ENCODE measurements around the gene HRH4. TPM values are rescaled to one million over a fixed set of nuclear protein-coding genes. Genes with fewer than 3 reads are reported as not detected.
A peak's percentile ranks its signal among the peaks of the same experiment; 100 is the strongest.

Gene HRH4
- total and polyA plus RNA-seq, 9 donors, result 0.06 to 0.08 TPM; not detected in 7

DNA sequence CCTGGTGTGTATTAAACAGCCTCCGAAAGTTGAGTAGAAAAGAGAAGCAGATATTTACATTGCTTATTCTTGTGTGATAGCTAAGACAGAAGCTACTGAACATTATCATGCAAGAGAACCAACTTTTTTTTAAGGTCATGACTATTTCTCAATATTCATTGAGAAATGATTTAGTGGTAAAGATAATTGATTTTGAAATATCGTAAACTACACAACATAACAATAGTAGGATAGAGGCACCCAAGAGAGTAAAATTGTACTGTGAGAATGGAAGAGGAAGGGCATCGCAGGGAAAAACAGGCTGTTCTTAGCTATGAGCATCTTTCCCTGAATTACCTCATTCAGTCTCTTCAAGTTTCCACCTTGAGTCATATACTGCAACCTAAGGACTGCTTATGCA, 25.2 kb downstream of the HRH4 start:
- no peaks in the 10 kb centered on the region for H3K9me3 ChIP-seq
- H3K27ac ChIP-seq, result no peak overlapping the region
- no peaks in the 10 kb centered on the region for H3K36me3 ChIP-seq
- WGBS, 3 donors, result 91 to 96% (median 93%) methylated on average over 3 of the region's 3 CpGs
- H3K27me3 ChIP-seq, result no peaks in the 10 kb centered on the region
- peaks cover 2% of the 10 kb centered on the region for H3K4me1 ChIP-seq (ENCODE audit: insufficient read depth)
- H3K4me3 ChIP-seq, result no peak overlapping the region
- no peak for DNase-seq
- intact Hi-C loops (cut with DNase I), result loop anchor here in 2 of 4 donors (5.0 kb wide), 1 partner anchor 128 kb away; no protein-coding TSS in a partner anchor
- TF ChIP-seq EP300 (IDR thresholded peaks at IDR 0.05), result no peak
- no peak for TF ChIP-seq POLR2A (IDR thresholded peaks at IDR 0.05)
- TF ChIP-seq, protein P1, sequence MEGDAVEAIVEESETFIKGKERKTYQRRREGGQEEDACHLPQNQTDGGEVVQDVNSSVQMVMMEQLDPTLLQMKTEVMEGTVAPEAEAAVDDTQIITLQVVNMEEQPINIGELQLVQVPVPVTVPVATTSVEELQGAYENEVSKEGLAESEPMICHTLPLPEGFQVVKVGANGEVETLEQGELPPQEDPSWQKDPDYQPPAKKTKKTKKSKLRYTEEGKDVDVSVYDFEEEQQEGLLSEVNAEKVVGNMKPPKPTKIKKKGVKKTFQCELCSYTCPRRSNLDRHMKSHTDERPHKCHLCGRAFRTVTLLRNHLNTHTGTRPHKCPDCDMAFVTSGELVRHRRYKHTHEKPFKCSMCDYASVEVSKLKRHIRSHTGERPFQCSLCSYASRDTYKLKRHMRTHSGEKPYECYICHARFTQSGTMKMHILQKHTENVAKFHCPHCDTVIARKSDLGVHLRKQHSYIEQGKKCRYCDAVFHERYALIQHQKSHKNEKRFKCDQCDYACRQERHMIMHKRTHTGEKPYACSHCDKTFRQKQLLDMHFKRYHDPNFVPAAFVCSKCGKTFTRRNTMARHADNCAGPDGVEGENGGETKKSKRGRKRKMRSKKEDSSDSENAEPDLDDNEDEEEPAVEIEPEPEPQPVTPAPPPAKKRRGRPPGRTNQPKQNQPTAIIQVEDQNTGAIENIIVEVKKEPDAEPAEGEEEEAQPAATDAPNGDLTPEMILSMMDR (IDR thresholded peaks at IDR 0.05), result no peak

DNA sequence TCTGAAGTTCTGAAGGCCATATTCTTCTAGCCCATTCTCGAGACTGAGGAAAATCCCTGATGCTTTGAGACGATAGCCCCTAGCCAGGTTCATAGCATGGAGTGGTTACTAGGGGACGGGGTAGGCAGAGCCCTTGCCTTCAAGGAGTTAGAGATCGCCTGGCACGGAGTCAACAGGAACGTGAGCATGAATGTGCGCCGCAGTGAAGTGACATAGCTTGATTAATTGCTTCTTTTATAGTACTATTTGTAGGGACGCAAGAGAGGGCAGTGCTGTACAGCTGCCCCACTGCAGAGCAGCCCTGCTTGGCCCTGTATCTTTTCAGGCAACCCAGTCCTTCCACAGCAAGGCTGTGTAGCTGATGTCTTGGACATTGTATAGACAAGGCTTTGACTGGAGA, 26.2 kb downstream of the HRH4 start:
- no peaks in the 10 kb centered on the region for H3K9me3 ChIP-seq
- H3K4me3 ChIP-seq, result no peak overlapping the region
- no peak overlapping the region for H3K27ac ChIP-seq
- H3K36me3 ChIP-seq, result no peaks in the 10 kb centered on the region
- no peak for DNase-seq
- TF ChIP-seq, protein P1 (IDR thresholded peaks at IDR 0.05), result no peak
- TF ChIP-seq EP300 (IDR thresholded peaks at IDR 0.05) (no peak), POLR2A (IDR thresholded peaks at IDR 0.05) (no peak)
- H3K27me3 ChIP-seq, result no peaks in the 10 kb centered on the region
- H3K4me1 ChIP-seq (ENCODE audit: insufficient read depth), result peaks cover 2% of the 10 kb centered on the region
- intact Hi-C loops (cut with DNase I), result loop anchor here in 2 of 4 donors (5.0 kb wide), 1 partner anchor 129 kb away; no protein-coding TSS in a partner anchor
- WGBS, 3 donors, result 63 to 69% (median 67%) methylated on average over 9 of the region's 9 CpGs

DNA sequence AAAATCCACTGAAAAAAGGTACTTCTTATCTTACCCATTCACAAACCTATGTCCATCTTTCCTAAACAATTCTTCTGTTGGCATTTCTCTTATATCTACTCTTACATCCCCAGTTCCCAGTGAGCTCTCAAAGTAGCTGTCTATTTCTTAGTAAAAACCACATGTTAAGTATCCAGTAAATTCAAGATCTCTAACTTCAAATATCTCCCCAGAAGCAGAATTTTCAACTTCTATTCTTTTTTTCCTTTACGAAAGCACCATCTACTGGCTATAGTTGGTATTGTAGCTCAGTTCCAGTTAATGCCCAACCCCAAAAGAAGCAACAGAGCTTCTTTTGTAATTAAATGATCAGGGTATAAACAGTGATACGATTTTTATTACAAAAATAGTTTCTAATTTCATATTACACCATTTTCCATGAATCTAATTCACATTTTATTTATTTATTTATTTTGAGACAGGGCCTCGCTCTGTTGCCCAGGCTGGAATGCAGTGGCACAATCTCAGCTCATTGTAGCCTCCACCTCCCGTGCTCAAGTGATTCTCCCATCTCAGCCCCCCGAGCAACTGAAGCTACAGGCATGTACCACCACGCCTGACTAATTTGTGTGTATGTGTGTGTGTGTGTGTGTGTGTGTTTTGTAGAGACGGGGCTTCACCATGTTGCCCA, 28.5 kb downstream of the HRH4 start:
- DNase-seq, result no peak
- Histone ChIP-seq H3K4me3 (no peak overlapping the region), H3K27ac (no peak overlapping the region), H3K36me3 (no peaks in the 10 kb centered on the region), H3K4me1 (ENCODE audit: insufficient read depth) (peaks cover 2% of the 10 kb centered on the region), H3K9me3 (no peaks in the 10 kb centered on the region), H3K27me3 (no peaks in the 10 kb centered on the region)
- WGBS, 3 donors, result 35 to 49% (median 37%) methylated on average over 7 of the region's 7 CpGs
- TF ChIP-seq POLR2A (IDR thresholded peaks at IDR 0.05), result no peak
- TF ChIP-seq, protein P1 (IDR thresholded peaks at IDR 0.05), result peak; percentile 36 to 67 (median 56)
- intact Hi-C loops (cut with DNase I), result loop anchor here in 3 of 4 donors (2.0 to 5.0 kb wide), 2 partner anchors 130 to 132 kb away; no protein-coding TSS in a partner anchor

DNA sequence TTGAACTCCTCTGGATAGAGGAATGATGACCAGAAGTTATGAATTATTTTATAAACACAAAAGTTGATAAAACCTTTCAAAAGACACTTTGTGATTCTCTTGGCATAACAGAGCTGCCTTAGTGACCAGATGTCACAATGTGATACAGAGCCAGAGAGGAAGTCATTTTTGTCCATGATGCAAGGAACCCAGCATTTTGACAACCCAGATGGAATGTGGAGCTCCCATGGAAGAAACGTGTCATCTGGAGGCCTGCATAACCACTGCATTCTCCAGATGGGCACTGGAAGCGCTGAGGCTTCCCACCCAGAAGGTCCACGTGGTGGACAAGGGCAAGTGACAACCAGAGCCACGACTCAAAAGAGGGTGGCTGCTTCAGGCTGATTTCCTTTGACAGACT, 30.1 kb downstream of the HRH4 start:
- no peak for DNase-seq
- no peaks in the 10 kb centered on the region for H3K27me3 ChIP-seq
- intact Hi-C loops (cut with DNase I), result no loop called here
- no peak overlapping the region for H3K27ac ChIP-seq
- H3K9me3 ChIP-seq, result no peaks in the 10 kb centered on the region
- WGBS, 3 donors, result 36 to 52% (median 42%) methylated on average over 4 of the region's 4 CpGs
- H3K4me1 ChIP-seq (ENCODE audit: insufficient read depth), result peaks cover 2% of the 10 kb centered on the region
- TF ChIP-seq EP300 (IDR thresholded peaks at IDR 0.05) (no peak), POLR2A (IDR thresholded peaks at IDR 0.05) (no peak)
- TF ChIP-seq, protein P1 (IDR thresholded peaks at IDR 0.05), result no peak
- H3K36me3 ChIP-seq, result no peaks in the 10 kb centered on the region
- no peak overlapping the region for H3K4me3 ChIP-seq

All from ovary (tissue), 9 donors.